HFFc6 (cell line): Measurements from ENCODE around the gene PLXDC1. TPM values are rescaled to one million over a fixed set of nuclear protein-coding genes. Genes with fewer than 3 reads are reported as not detected.

ENCODE experiments used
- DNase-seq: peaks from one replicate; pipeline ENCODE4 v3.0.0-alpha.2; 2018
- H3K27ac Mint-ChIP-seq: 2 replicates; pipeline ENCODE4 v1.8.0; 2020; ENCODE audit warnings: mild to moderate bottlenecking, mixed read lengths
- H3K27me3 Mint-ChIP-seq: 2 replicates; pipeline ENCODE4 v1.8.0; 2021; ENCODE audit warnings: mild to moderate bottlenecking, moderate library complexity, mixed read lengths; ENCODE audit not compliant: insufficient read depth
- H3K36me3 Mint-ChIP-seq: 2 replicates; pipeline ENCODE4 v1.8.0; 2021; ENCODE audit warnings: low read depth, mixed read lengths
- H3K4me1 Mint-ChIP-seq: 2 replicates; pipeline ENCODE4 v1.8.0; 2020; ENCODE audit warnings: low read depth, mixed read lengths
- H3K4me3 Mint-ChIP-seq: 2 replicates; pipeline ENCODE4 v1.8.0; 2020; ENCODE audit warnings: mild to moderate bottlenecking, moderate library complexity, mixed read lengths
- H3K9me3 Mint-ChIP-seq: 2 replicates; pipeline ENCODE4 v1.8.0; 2020; ENCODE audit warnings: mild to moderate bottlenecking, mixed read lengths
- total RNA-seq, 6 experiments: library from RNA; stranded (reverse); fragmentation: NEBNext Ultra II Directional; extraction: Animal tissue kit (Norgen Biotek cat#: 25700); gene quantifications; 2 replicates in 1 of 6; 3 replicates in 5 of 6; pipeline ENCODE4 v1.2.3, GENCODE V29; 2021
- TF ChIP-seq, protein P1 (sequence below): fragments of 200-600 bp; sonication (generic); IDR thresholded peaks from 2 replicates; pipeline ENCODE4 v1.5.0; 2021; ENCODE audit warnings: antibody characterized with exemption, mild to moderate bottlenecking

PLXDC1 gene
- total RNA-seq, 6 experiments from 2014 or later: 0.20 to 2.2 (median 0.69) TPM

- H3K27me3 Mint-ChIP-seq: peaks cover 9% of the 10 kb centered on the region
- no peaks in the 10 kb centered on the region for H3K9me3 Mint-ChIP-seq
- TF ChIP-seq, protein P1, sequence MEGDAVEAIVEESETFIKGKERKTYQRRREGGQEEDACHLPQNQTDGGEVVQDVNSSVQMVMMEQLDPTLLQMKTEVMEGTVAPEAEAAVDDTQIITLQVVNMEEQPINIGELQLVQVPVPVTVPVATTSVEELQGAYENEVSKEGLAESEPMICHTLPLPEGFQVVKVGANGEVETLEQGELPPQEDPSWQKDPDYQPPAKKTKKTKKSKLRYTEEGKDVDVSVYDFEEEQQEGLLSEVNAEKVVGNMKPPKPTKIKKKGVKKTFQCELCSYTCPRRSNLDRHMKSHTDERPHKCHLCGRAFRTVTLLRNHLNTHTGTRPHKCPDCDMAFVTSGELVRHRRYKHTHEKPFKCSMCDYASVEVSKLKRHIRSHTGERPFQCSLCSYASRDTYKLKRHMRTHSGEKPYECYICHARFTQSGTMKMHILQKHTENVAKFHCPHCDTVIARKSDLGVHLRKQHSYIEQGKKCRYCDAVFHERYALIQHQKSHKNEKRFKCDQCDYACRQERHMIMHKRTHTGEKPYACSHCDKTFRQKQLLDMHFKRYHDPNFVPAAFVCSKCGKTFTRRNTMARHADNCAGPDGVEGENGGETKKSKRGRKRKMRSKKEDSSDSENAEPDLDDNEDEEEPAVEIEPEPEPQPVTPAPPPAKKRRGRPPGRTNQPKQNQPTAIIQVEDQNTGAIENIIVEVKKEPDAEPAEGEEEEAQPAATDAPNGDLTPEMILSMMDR: no peak
- H3K4me3 Mint-ChIP-seq: no peak overlapping the region
- DNase-seq: no peak
- H3K27ac Mint-ChIP-seq: no peak overlapping the region
- H3K4me1 Mint-ChIP-seq: peaks cover 10% of the 10 kb centered on the region
- H3K36me3 Mint-ChIP-seq: no peaks in the 10 kb centered on the region
Measured at GRCh38 chr17:39105705-39106104, 45.7 kb downstream of the PLXDC1 start.

DNA sequence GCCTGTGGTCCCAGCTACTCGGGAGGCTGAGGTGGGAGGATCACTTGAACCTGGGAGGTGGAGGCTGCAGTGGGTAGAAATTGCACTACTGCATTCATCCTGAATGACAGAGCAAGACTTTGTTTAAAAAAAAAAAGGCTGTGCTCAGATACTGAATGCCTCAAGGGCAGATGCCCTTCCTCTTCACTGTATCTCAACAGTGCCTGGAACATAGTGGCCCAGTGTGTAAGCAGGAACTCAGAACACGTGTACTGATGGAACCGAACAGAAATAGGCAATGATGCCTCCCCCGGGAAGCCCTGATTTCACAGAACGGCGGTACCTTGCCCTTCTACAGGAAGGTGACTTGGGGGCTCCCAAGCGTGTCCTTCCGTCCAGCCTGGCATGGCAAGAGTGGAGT is 46.8 kb downstream of the PLXDC1 start:
- Mint-ChIP-seq H3K27ac (no peak overlapping the region), H3K36me3 (no peaks in the 10 kb centered on the region), H3K4me1 (peaks cover 10% of the 10 kb centered on the region), H3K9me3 (no peaks in the 10 kb centered on the region), H3K4me3 (no peak overlapping the region), H3K27me3 (peaks cover 7% of the 10 kb centered on the region)
- TF ChIP-seq, protein P1: no peak
- DNase-seq: no peak

DNA sequence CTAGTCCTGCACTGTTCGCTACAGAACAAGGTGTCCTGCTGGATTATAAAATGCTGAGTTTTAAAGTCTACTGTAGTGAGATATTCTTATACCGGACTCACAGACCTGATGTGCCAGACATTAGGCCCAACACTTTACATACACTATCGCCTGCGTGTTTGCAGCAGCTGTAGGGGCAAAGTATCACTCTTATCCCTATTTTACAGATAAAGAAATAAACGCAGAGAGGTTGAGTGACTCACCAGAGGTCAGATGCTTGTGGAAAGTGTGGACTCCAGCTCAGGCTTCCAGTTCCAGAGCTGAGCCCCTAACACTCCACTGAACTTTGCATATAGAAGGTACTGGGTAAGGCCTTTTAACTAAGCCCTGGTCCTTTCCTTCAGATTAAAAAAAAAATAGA is 47.4 kb downstream of the PLXDC1 start:
- TF ChIP-seq, protein P1: no peak
- Mint-ChIP-seq H3K4me1 (peaks cover 10% of the 10 kb centered on the region), H3K4me3 (no peak overlapping the region), H3K36me3 (no peaks in the 10 kb centered on the region), H3K9me3 (no peaks in the 10 kb centered on the region), H3K27me3 (peaks cover 7% of the 10 kb centered on the region), H3K27ac (no peak overlapping the region)
- DNase-seq: peak; percentile 7

DNA sequence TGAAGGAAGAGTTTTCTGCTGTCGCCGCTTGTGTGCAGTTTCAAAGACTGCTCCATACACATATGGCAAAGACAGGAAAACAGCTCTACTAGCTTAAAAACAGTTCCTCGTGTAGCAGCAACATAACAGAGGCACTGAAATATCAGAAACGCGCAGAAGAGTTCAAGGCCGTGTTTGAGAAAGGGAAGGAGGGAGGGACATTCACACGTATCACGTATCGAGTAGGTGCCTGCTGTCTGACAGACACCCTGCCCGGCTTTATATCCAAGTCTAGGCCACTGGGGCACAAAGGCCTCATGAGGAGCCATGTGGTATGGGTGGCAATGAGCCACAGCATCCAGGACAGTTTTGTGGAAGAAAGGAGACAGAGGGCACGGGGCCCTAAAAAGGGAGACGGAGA is 50.3 kb downstream of the PLXDC1 start:
- Mint-ChIP-seq H3K27me3 (peaks cover 11% of the 10 kb centered on the region), H3K9me3 (no peaks in the 10 kb centered on the region), H3K4me3 (no peak overlapping the region), H3K27ac (no peak overlapping the region), H3K36me3 (no peaks in the 10 kb centered on the region), H3K4me1 (peaks cover 10% of the 10 kb centered on the region)
- DNase-seq: no peak
- TF ChIP-seq, protein P1: no peak

GRCh38 chr17:39100530-39100929 is 50.9 kb downstream of the PLXDC1 start:
- H3K9me3 Mint-ChIP-seq: no peaks in the 10 kb centered on the region
- peaks cover 10% of the 10 kb centered on the region for H3K27me3 Mint-ChIP-seq
- TF ChIP-seq, protein P1: no peak
- no peak overlapping the region for H3K27ac Mint-ChIP-seq
- H3K4me3 Mint-ChIP-seq: no peak overlapping the region
- peaks cover 10% of the 10 kb centered on the region for H3K4me1 Mint-ChIP-seq
- DNase-seq: no peak
- H3K36me3 Mint-ChIP-seq: no peaks in the 10 kb centered on the region
